ENCODE data around the gene OSMR.

Gene OSMR

DNA sequence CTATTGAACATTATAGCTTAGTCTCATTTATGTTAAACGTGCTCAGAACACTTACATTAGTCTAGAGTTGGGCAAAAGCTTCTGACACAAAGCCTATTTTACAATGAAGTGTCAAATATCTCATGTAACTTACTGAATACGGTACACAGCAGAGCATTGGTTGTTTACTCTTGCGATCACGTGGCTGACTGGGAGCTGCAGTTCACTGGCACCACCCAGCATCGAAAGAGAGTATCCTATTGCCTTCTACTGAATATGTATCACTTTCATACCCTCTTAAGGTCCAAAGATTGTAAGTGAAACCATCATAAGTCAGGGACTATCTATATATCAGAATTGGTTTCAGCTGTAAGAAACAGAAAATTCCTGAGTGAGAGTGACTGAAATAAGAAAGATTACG lies 42.6 kb upstream of the OSMR start:
- TF ChIP-seq, protein P1, sequence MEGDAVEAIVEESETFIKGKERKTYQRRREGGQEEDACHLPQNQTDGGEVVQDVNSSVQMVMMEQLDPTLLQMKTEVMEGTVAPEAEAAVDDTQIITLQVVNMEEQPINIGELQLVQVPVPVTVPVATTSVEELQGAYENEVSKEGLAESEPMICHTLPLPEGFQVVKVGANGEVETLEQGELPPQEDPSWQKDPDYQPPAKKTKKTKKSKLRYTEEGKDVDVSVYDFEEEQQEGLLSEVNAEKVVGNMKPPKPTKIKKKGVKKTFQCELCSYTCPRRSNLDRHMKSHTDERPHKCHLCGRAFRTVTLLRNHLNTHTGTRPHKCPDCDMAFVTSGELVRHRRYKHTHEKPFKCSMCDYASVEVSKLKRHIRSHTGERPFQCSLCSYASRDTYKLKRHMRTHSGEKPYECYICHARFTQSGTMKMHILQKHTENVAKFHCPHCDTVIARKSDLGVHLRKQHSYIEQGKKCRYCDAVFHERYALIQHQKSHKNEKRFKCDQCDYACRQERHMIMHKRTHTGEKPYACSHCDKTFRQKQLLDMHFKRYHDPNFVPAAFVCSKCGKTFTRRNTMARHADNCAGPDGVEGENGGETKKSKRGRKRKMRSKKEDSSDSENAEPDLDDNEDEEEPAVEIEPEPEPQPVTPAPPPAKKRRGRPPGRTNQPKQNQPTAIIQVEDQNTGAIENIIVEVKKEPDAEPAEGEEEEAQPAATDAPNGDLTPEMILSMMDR (conservative IDR thresholded peaks at IDR 0.05; ENCODE audit: low read depth) = no peak
- ChIA-PET CTCF (no interaction called here), POLR2A (ENCODE audit: low non-redundant PET) (no interaction called here)
- no peak overlapping the region for H3K27ac ChIP-seq
- no peak for DNase-seq (ENCODE audit: low spot score)

DNA sequence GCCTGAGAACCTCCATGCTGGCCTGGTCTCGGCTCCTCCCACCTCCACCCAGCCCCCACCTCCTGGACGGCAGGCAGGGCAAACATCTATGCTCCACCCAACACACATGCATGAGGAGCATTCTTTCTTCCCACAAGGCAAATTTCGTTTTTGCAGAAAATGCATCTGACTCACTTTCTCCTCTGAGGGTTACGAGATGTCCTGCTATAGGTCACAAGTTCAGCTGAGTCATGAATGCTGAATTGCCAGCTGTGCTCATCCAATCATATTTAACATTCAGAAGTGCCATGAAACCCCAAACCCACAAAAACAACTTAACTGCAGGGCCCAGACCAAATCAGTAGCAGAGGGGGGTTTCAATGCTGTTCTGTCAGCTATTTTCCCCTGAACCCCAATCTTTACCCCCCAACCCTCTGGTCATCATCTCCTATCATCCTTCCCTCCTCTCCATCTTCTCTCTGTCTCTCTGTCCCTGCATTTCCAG lies 39.0 kb upstream of the OSMR start:
- ChIA-PET POLR2A (ENCODE audit: low non-redundant PET) (no interaction called here), CTCF (interaction anchor here (0.7 to 4.1 kb wide), 3 partner anchors 192 to 386 kb away, joined by 4 to 42 read pairs (median 4); no protein-coding TSS in a partner anchor)
- peak; percentile 58 for DNase-seq (ENCODE audit: low spot score)
- peak overlapping the region; percentile 35; the same call in 1 of the 2 replicates for H3K27ac ChIP-seq
- TF ChIP-seq, protein P1 (conservative IDR thresholded peaks at IDR 0.05; ENCODE audit: low read depth) = no peak

DNA sequence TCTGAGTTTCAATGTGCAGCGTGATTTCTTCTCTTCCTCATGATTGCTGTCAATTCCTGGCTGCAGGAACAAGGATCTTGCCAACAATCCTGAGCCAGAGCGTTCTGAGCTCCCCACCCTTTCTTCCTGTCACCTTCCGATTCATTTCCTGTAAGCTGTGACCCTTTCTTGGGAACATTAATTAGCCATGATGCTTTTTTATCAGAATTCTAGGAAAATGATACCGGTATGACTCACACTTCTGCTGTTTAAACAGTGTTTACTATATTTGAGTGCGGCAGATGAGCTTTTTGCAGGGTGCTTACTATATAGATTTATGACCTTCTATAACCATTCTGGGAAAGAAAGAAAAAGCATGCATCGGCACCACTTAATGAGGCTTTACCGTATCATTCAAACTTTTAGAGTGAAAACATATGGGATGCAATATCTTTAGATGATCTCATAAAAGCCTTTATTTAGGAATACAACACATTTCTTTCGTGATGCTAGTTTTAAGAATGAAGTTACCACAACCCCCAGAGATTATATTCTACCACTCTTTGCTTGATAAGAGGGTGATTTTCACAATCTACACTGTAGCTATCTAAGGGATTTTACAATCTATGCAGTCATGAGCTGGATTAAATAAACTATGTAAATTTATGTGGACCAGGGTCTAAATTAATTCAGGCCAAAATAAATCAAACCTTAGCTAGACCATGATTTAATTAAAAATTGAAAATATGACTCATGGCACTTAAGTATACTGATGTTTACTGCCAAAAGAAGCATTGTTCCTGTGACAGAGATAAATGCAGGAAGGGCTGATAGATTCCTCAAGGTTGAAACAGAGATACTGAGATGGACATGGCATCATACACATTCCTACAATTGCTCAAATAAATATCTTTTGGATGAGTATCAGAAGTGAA lies 38.0 kb upstream of the OSMR start:
- peak; percentile 35 for DNase-seq (ENCODE audit: low spot score)
- ChIA-PET CTCF (interaction anchor here (0.6 to 4.1 kb wide), 4 partner anchors 42 to 460 kb away, joined by 3 to 42 read pairs (median 4); no protein-coding TSS in a partner anchor), POLR2A (ENCODE audit: low non-redundant PET) (no interaction called here)
- TF ChIP-seq, protein P1 (conservative IDR thresholded peaks at IDR 0.05; ENCODE audit: low read depth) = no peak
- peak overlapping the region; percentile 35; the same call in 1 of the 2 replicates for H3K27ac ChIP-seq

DNA sequence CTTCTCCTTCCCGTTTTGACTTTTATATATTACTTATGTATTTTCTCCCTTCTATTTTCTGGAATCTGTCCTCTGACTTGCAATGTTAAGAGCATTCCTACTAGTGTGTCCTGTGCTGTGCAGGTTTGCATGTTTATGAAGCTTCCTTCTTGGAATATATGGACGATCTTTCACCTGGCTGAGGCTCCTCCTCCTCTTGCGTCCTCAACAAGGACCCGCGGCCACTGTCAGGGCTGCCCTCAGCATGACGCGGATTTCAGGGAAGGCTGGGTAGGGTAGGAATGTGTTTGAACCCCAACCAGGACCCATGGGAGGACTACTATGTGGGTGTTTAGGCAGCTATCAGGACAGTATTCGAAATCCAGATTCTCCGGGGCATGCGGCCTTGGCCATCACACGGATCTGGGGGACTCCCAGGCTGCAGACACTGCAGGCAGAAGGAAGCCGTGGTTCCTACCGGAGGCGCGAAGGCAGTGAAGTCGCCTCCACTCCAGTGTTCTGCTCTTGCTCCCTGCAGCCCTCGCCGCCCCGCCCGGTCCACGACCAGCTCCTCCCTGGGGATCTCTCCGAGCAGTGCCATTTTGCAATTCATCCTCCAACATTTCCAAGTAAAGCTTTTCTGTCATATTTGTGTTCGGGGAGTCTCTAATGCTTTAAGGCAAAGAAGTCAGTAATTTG lies 37.0 kb upstream of the OSMR start:
- TF ChIP-seq, protein P1 (conservative IDR thresholded peaks at IDR 0.05; ENCODE audit: low read depth) = no peak
- DNase-seq (ENCODE audit: low spot score) = no peak
- H3K27ac ChIP-seq = no peak overlapping the region
- CTCF ChIA-PET = interaction anchor here (0.6 to 4.1 kb wide), 9 partner anchors 14 to 426 kb away, joined by 3 to 42 read pairs (median 3); no protein-coding TSS in a partner anchor
- POLR2A ChIA-PET (ENCODE audit: low non-redundant PET) = interaction anchor here (1.1 kb wide), 1 partner anchor 97 kb away, joined by 4 read pairs; no protein-coding TSS in a partner anchor

DNA sequence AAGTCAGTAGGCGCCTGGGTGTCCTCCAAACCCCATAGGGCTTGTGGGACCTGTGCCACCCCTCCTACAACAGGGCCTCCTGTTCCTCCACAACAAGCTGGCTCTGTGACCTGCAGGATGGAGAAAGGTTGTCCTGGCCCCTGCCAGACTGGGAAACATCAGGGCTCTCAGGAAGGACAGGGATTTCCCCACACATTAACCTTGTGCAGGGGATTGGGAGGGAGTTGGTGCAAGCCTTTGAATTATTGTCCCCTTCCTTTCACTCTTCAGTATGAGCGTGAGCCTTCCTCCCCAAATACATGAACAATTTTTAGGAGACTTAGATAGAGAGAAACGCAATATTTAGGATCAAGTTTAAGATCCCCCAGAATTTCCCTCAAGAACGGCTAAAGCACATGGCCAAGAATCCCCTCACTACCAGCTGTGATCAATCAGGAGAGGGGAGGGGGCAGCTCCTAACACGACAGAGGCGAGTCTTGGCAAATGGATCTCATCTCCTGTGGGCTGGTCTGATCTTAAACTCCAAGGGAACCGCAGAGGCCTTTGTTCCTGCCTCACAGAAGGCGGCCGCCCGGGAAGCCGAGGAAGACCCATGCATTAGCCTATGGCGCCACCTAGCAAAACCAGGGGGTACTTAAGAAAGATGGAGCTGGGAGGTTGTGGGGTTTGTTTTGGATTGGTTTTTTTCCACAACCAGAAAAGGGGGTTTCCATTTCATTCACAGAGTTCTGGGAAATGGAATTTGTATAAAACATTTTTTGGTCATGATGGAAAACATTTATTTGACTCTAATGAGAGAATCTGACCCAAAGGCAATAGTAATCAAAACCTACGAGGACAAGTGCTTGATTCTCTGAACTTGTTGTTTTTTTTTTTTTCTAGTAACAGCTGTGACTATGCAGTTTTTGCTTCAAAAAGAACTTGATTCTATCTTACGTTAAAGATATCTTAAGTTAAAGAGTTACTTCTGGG lies 36.1 kb upstream of the OSMR start:
- no peak overlapping the region for H3K27ac ChIP-seq
- POLR2A ChIA-PET (ENCODE audit: low non-redundant PET) = interaction anchor here (1.1 kb wide), 1 partner anchor 96 kb away, joined by 4 read pairs; no protein-coding TSS in a partner anchor

More for the DNA sequence above, 36.1 kb upstream of the OSMR start:
- DNase-seq (ENCODE audit: low spot score) = peak; percentile 87
- TF ChIP-seq, protein P1 (conservative IDR thresholded peaks at IDR 0.05; ENCODE audit: low read depth) = peak; percentile 86
- CTCF ChIA-PET = interaction anchor here (0.6 to 4.1 kb wide), 19 partner anchors 9 to 544 kb away, joined by 3 to 42 read pairs (median 3); no protein-coding TSS in a partner anchor

All from RWPE1 (cell line).